CD4-positive, CD25-positive, alpha-beta regulatory T cell (primary cell): Measurements from ENCODE around the gene TRABD2B. TPM values are rescaled to one million over a fixed set of nuclear protein-coding genes. Genes with fewer than 3 reads are reported as not detected.

ENCODE experiments used
- ATAC-seq, 2 donors: fragments of 150-1000 bp; cut with Tn5 transposase; one replicate each; pipeline ENCODE4 v1.10.0; 2021; ENCODE audit warnings: low read depth in 2 of 2, moderate number of reproducible peaks in 2 of 2, moderate library complexity in 1 of 2
- DNase-seq, 3 donors: peaks; one replicate each; pipeline versions ENCODE4 v3.0.0 to v3.0.0-alpha.2; 2012 to 2022; ENCODE audit warnings: mixed read lengths in 1 of 3
- H3K27ac ChIP-seq: one replicate; pipeline ENCODE4 v1.7.0; 2013; ENCODE audit warnings: mild to moderate bottlenecking, low read length; ENCODE audit not compliant: insufficient read depth, poor library complexity, severe bottlenecking
- H3K27me3 ChIP-seq: one replicate; pipeline ENCODE4 v1.7.0; 2013; ENCODE audit warnings: low read length; ENCODE audit not compliant: control insufficient read depth, insufficient read depth
- H3K36me3 ChIP-seq: one replicate; pipeline ENCODE4 v1.7.0; 2013; ENCODE audit warnings: mild to moderate bottlenecking, low read length, moderate library complexity; ENCODE audit not compliant: control insufficient read depth, insufficient read depth
- H3K4me1 ChIP-seq: 2 replicates; pipeline ENCODE4 v1.7.0; 2013; ENCODE audit warnings: mild to moderate bottlenecking, low read length; ENCODE audit not compliant: insufficient read depth, control insufficient read depth, poor library complexity, severe bottlenecking
- H3K4me3 ChIP-seq: one replicate; pipeline ENCODE4 v1.7.0; 2013; ENCODE audit warnings: low read depth, mild to moderate bottlenecking, low read length, moderate library complexity
- H3K9me3 ChIP-seq, 2 experiments: 1 replicate in 1 of 2; 2 replicates in 1 of 2; pipeline ENCODE4 v1.7.0; 2013; ENCODE audit warnings: low read length in 2 of 2, mild to moderate bottlenecking in 1 of 2, moderate library complexity in 1 of 2; ENCODE audit not compliant: control insufficient read depth in 2 of 2
- H3K27ac Mint-ChIP-seq, 3 donors: one replicate each; pipeline ENCODE4 v1.8.0; 2020 to 2022; ENCODE audit warnings: mild to moderate bottlenecking in 3 of 3, mixed read lengths in 3 of 3, moderate library complexity in 2 of 3
- H3K27me3 Mint-ChIP-seq: one replicate; pipeline ENCODE4 v1.8.0; 2022; ENCODE audit warnings: mild to moderate bottlenecking, mixed read lengths
- H3K36me3 Mint-ChIP-seq: one replicate; pipeline ENCODE4 v1.8.0; 2020; ENCODE audit warnings: mixed read lengths
- H3K4me1 Mint-ChIP-seq, 4 donors: one replicate each; pipeline ENCODE4 v1.8.0; 2020 to 2022; ENCODE audit warnings: mixed read lengths in 4 of 4, mild to moderate bottlenecking in 1 of 4
- H3K4me3 Mint-ChIP-seq, 4 donors: one replicate each; pipeline ENCODE4 v1.8.0; 2020 to 2022; ENCODE audit warnings: mild to moderate bottlenecking in 4 of 4, mixed read lengths in 4 of 4, moderate library complexity in 3 of 4
- H3K9me3 Mint-ChIP-seq, 7 donors: one replicate each; pipeline ENCODE4 v1.8.0; 2020 to 2022; ENCODE audit warnings: mixed read lengths in 7 of 7, mild to moderate bottlenecking in 3 of 7, moderate library complexity in 2 of 7
- polyA plus RNA-seq, 4 donors: library from polyadenylated mRNA; unstranded; fragments of 300-500 nt; fragmentation: Illumina TruSeq; gene quantifications; one replicate each; pipeline ENCODE4 v1.2.3, GENCODE V29; 2021
- total RNA-seq: library from RNA; stranded (reverse); gene quantifications from one replicate; pipeline ENCODE4 v1.2.3, GENCODE V29; 2022

Gene TRABD2B
- total and polyA plus RNA-seq, 5 donors from 2014 or later = not detected

DNA sequence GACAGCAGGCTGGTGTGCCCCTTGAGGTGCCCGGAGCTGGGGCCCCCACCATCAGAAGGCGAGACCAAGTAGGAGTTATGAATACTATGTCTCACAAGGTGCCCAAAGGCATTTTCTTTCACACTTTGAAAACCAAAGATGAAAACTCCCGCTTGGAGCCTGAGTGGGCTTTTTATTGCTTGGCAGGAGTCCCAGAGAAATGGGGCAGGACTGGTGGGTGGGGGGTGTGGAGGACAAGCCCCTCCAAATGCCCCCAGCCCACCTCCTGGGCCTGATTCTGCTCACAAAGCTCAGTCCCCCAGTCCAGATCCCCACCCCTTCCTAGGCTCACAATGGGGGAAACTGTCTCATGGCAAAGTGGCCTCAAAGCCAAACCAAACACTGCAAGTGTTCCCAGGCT is 227.9 kb downstream of the TRABD2B start:
- no peak overlapping the region for H3K27ac ChIP-seq
- H3K27me3 ChIP-seq = no peaks in the 10 kb centered on the region
- ATAC-seq (no peak), DNase-seq (no peak)
- no peak overlapping the region for H3K4me3 ChIP-seq
- Mint-ChIP-seq H3K9me3 (peaks cover 0 to 3% (median 0%) of the 10 kb centered on the region in 7 donors), H3K4me1 (no peaks in the 10 kb centered on the region), H3K27ac (no peak overlapping the region), H3K27me3 (no peaks in the 10 kb centered on the region), H3K4me3 (no peak overlapping the region), H3K36me3 (no peaks in the 10 kb centered on the region)
- no peaks in the 10 kb centered on the region for H3K9me3 ChIP-seq
- no peaks in the 10 kb centered on the region for H3K36me3 ChIP-seq
- no peaks in the 10 kb centered on the region for H3K4me1 ChIP-seq

DNA sequence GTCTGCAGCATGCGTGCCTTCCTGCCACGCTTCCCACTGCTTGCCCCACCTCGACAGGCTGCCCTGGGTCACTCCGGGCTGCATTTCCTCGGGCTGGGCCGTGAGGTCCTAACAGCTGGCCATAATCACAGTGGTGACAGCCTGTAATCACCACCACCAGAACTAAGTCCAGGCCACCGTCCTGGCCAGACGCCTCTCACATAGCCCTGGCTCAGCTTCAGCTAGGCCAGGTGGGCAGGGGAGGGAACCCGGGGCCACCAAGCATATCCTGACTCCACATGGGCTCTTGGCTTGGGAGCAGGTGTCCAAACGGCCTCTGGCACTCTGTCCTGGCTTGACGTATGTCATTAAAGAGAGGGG is 229.5 kb downstream of the TRABD2B start:
- ATAC-seq (no peak), DNase-seq (no peak)
- Mint-ChIP-seq H3K27me3 (no peaks in the 10 kb centered on the region), H3K4me1 (no peaks in the 10 kb centered on the region), H3K27ac (no peak overlapping the region), H3K9me3 (peaks cover 0 to 3% (median 0%) of the 10 kb centered on the region in 7 donors), H3K36me3 (no peaks in the 10 kb centered on the region), H3K4me3 (no peak overlapping the region)
- Histone ChIP-seq H3K27me3 (no peaks in the 10 kb centered on the region), H3K9me3 (no peaks in the 10 kb centered on the region), H3K27ac (no peak overlapping the region), H3K36me3 (no peaks in the 10 kb centered on the region), H3K4me3 (no peak overlapping the region), H3K4me1 (no peaks in the 10 kb centered on the region)

DNA sequence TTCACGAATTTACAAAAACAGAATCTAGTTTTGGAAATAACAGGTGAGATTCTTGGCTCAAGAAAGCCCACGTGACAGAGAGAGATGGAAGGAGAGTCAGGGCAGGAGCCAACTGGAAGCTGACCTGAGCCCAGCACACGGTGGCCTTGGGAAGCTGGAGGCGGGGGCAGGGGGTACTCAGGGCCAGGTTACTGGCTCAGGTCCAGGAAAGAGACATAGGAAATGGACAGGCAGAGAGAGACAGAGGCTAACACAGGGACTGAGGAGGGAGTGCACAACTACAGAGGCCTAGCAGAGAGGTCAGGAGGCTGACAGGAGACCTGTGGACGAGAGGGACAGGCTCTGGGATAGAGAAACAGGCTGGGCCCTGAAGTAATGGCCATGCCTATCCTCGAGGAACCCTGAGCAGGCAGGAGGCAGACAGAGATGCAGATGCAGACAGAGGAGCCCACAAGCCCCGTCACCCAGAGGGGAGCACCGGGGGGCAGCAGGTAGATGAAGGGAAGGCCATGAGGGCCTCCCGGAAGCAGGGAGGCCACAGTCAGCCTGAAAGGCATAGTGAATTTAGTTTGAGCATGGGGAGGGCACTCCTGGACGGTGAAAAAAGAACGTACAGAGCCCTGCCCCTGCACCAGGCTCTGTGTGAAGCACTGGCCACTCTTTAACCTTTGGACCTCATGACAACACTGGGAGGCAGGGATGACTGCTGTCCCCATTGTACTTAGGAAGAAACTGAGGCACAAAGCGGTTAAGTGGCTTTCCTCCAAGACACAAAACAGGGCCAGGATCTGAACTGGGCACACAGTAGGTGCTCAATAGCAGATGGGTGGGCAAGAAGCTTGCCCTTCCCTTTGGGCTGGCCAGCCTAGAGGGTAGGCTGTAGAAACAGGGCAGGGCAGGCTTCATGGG is 230.1 kb downstream of the TRABD2B start:
- peaks cover 0 to 3% (median 0%) of the 10 kb centered on the region in 7 donors for H3K9me3 Mint-ChIP-seq
- H3K4me1 Mint-ChIP-seq = no peaks in the 10 kb centered on the region
- no peaks in the 10 kb centered on the region for H3K36me3 Mint-ChIP-seq
- no peak overlapping the region for H3K4me3 Mint-ChIP-seq
- DNase-seq (no peak), ATAC-seq (no peak)
- Histone ChIP-seq H3K9me3 (no peaks in the 10 kb centered on the region), H3K27ac (no peak overlapping the region), H3K4me1 (no peaks in the 10 kb centered on the region), H3K4me3 (no peak overlapping the region), H3K27me3 (no peaks in the 10 kb centered on the region), H3K36me3 (no peaks in the 10 kb centered on the region)
- no peak overlapping the region for H3K27ac Mint-ChIP-seq
- H3K27me3 Mint-ChIP-seq = no peaks in the 10 kb centered on the region

DNA sequence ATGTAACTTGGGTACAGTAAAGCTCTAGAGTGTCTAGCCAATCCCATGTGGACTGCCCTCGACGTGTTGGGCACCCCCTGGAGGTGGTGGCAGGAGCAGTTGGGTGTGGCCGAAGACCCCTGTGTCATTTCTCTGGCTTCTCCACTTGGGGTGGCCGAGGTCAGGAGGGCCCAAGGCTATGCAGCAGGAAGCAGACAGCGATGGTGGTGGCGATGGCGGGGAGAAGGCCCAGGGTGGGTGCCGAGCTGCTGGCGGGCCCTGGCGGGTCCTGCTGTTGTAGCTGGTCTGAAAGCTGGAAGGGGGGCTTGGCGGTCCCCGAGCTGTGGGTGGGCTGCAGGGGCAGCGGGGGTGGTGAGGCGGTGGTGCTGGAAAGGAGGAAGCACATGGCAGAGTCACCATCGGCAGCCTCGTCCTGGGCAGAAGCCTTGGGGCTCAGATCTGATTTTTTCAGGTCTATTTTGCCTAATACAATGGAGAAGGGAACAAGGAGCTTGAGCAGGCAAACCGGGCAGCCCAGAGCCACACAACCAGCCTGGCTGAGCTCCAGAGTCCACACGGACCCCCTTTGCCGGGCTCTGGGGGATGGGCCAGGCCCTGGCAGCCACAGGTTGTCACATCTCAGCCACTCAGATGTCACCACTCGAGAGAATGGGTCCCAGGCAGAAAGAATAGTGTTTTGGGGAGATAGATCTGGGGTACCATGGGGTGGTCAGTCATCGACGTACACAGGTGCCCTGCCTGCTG is 231.3 kb downstream of the TRABD2B start:
- Histone ChIP-seq H3K4me3 (no peak overlapping the region), H3K27me3 (no peaks in the 10 kb centered on the region), H3K9me3 (no peaks in the 10 kb centered on the region), H3K4me1 (no peaks in the 10 kb centered on the region), H3K27ac (no peak overlapping the region), H3K36me3 (no peaks in the 10 kb centered on the region)
- H3K36me3 Mint-ChIP-seq = no peaks in the 10 kb centered on the region
- H3K27ac Mint-ChIP-seq = no peak overlapping the region
- ATAC-seq (no peak), DNase-seq (no peak)
- no peak overlapping the region for H3K4me3 Mint-ChIP-seq
- H3K4me1 Mint-ChIP-seq = no peaks in the 10 kb centered on the region
- no peaks in the 10 kb centered on the region for H3K27me3 Mint-ChIP-seq
- peaks cover 0 to 3% (median 0%) of the 10 kb centered on the region in 7 donors for H3K9me3 Mint-ChIP-seq

DNA sequence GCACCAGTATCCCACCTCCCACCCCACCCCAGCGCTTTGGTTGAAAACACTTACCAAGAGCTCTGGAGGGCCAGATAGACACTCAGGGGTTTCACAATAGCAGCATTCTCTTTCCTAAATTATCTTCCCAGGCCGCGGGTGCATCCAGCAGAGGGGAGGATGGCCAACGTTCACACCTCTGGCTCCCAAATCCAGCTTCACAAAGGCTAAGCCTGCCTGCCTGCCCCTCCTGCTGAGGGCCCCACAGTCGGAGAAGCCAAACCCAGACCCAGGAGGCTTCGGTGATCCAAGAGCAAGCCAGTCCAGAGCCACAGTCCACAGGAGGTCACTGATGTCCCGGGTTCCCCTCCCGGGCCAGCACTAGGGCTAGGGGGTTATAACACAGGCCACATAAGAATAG is 231.9 kb downstream of the TRABD2B start:
- H3K27ac Mint-ChIP-seq = no peak overlapping the region
- Histone ChIP-seq H3K27me3 (no peaks in the 10 kb centered on the region), H3K27ac (no peak overlapping the region), H3K9me3 (no peaks in the 10 kb centered on the region), H3K4me3 (no peak overlapping the region), H3K4me1 (no peaks in the 10 kb centered on the region), H3K36me3 (no peaks in the 10 kb centered on the region)
- no peaks in the 10 kb centered on the region for H3K27me3 Mint-ChIP-seq
- no peaks in the 10 kb centered on the region for H3K4me1 Mint-ChIP-seq
- ATAC-seq (no peak), DNase-seq (no peak)
- peaks cover 0 to 3% (median 0%) of the 10 kb centered on the region in 7 donors for H3K9me3 Mint-ChIP-seq
- no peaks in the 10 kb centered on the region for H3K36me3 Mint-ChIP-seq
- H3K4me3 Mint-ChIP-seq = no peak overlapping the region

DNA sequence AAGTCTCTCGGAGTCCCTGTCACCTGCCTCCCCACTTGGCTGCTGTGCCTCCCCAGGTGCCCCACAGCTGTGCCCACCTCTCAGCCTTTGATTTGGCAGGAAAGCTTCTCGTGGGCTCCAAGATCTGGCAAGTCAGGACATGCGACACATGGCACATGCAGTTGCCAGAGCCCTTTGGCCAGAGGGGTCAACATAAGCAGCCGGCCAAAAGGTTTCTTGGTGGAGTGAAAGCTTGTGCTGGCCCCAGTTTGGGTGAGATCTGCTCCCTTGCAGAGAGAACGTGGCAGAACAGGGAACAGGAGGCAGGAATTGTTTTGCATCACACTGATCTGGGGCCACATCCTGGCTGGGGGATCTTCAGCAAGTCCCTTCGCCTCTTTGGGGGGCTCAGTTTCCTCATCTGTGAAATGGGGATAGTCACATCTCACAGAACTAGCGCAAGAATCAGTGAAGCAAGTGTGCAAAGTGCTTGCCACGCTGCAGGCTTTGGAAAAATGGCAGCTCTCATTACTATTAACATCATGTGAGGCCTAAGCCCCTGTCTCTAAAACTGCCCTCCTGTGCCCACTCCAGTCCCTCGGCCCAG is 232.6 kb downstream of the TRABD2B start:
- Mint-ChIP-seq H3K36me3 (no peaks in the 10 kb centered on the region), H3K27me3 (no peaks in the 10 kb centered on the region), H3K4me1 (no peaks in the 10 kb centered on the region), H3K27ac (no peak overlapping the region), H3K4me3 (no peak overlapping the region), H3K9me3 (peaks cover 0 to 3% (median 0%) of the 10 kb centered on the region in 7 donors)
- no peak for DNase-seq
- H3K27me3 ChIP-seq = no peaks in the 10 kb centered on the region
- H3K27ac ChIP-seq = no peak overlapping the region
- H3K4me3 ChIP-seq = no peak overlapping the region
- ATAC-seq = no peak
- H3K36me3 ChIP-seq = no peaks in the 10 kb centered on the region
- H3K9me3 ChIP-seq = no peaks in the 10 kb centered on the region
- H3K4me1 ChIP-seq = no peaks in the 10 kb centered on the region

DNA sequence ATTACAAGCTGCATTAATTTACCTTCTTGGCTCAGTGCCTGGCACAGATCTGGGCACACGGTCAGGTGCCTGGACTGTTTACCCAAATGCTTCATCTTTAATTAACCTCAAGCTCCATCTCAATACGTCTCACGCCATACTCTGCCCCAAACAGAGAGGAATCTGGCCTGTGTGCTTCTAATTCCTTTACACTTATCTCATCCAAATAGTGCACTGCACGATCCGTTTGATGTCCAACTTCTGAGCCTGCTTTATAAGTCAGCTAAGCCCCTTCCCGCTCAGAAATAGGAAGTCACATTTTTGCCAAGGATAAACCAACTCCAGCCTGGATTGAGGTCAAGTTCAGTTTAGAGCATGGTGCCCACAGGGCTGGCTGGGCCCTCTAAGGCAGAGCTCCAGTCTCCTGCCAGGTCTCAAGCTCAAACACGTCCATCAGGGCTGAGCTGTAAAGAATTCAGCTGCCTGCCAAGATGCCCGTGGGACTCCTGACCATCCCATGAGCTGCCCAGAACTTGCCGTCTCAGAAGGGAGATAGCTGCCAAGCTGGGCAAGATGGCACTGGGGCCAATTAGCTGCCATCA is 233.5 kb downstream of the TRABD2B start:
- Histone ChIP-seq H3K27ac (no peak overlapping the region), H3K9me3 (no peaks in the 10 kb centered on the region), H3K4me3 (no peak overlapping the region), H3K4me1 (no peaks in the 10 kb centered on the region), H3K27me3 (no peaks in the 10 kb centered on the region), H3K36me3 (no peaks in the 10 kb centered on the region)
- Mint-ChIP-seq H3K4me1 (no peaks in the 10 kb centered on the region), H3K9me3 (peaks cover 0 to 3% (median 0%) of the 10 kb centered on the region in 7 donors), H3K4me3 (no peak overlapping the region), H3K27ac (no peak overlapping the region), H3K27me3 (peaks cover 7% of the 10 kb centered on the region), H3K36me3 (no peaks in the 10 kb centered on the region)
- ATAC-seq = no peak
- no peak for DNase-seq
